IMR-90 (cell line): ENCODE results near the gene GPC6. TPM values are rescaled to one million over a fixed set of nuclear protein-coding genes. Genes with fewer than 3 reads are reported as not detected.

Experiments used
- ATAC-seq: fragments of 200-7000 bp; cut with Tn5 transposase; 2 replicates; pipeline ENCODE4 v1.9.1; 2020; ENCODE audit warnings: low read depth, mild to moderate bottlenecking, moderate library complexity
- BruUV-seq: library from RNA; stranded (reverse); fragments of 400-500 nt; replicated peaks from 2 replicates; lab custom pipeline; 2021; lab: Mats Ljungman, UMichigan
- CTCF ChIA-PET: fragments of 300-600 bp; formaldehyde crosslinking; extraction: SDS; loops from one replicate; lab custom pipeline; 2021; ENCODE audit warnings: antibody characterized with exemption; lab: Yijun Ruan, JAX
- POLR2A ChIA-PET: fragments of 300-600 bp; sonication (Branson Sonifier 250); formaldehyde crosslinking; loops from one replicate; lab custom pipeline; 2022; ENCODE audit warnings: antibody characterized with exemption; ENCODE audit not compliant: unreplicated experiment; lab: Charles Lee
- DNase-seq: peaks from one replicate; pipeline ENCODE4 v3.0.0; 2013
- H2AFZ ChIP-seq: replicated peaks from 2 replicates; pipeline ENCODE3; 2013; ENCODE audit warnings: low read length, mild to moderate bottlenecking; ENCODE audit not compliant: poor library complexity
- H2AK5ac ChIP-seq: 2 replicates; pipeline ENCODE4 v1.6.1; 2013; ENCODE audit warnings: low read depth, low read length, inconsistent platforms
- H2AK9ac ChIP-seq: replicated peaks from 2 replicates; pipeline ENCODE3; 2013; ENCODE audit warnings: mild to moderate bottlenecking, low read depth, low read length, moderate library complexity; ENCODE audit not compliant: poor library complexity
- H2BK120ac ChIP-seq: 2 replicates; pipeline ENCODE4 v1.6.1; 2013; ENCODE audit warnings: low read depth, low read length, inconsistent platforms
- H2BK15ac ChIP-seq: 3 replicates; pipeline ENCODE4 v1.6.1; 2013; ENCODE audit warnings: low read depth, low read length, inconsistent platforms
- H2BK20ac ChIP-seq: 2 replicates; pipeline ENCODE4 v1.6.1; 2013; ENCODE audit warnings: low read depth, mild to moderate bottlenecking, inconsistent platforms, low read length, moderate library complexity
- H2BK5ac ChIP-seq: 2 replicates; pipeline ENCODE4 v1.6.1; 2013; ENCODE audit warnings: mild to moderate bottlenecking, low read depth, low read length, inconsistent platforms; ENCODE audit not compliant: poor library complexity, severe bottlenecking
- H3K14ac ChIP-seq: replicated peaks from 2 replicates; pipeline ENCODE4 v1.6.1; 2013; ENCODE audit warnings: low read depth, low read length, inconsistent platforms
- H3K18ac ChIP-seq: 2 replicates; pipeline ENCODE4 v1.6.1; 2013; ENCODE audit warnings: low read depth, low read length, control low read depth
- H3K23ac ChIP-seq: 2 replicates; pipeline ENCODE4 v1.6.1; 2013; ENCODE audit warnings: low read depth, low read length, inconsistent platforms
- H3K27ac ChIP-seq: 2 replicates; pipeline ENCODE4 v1.5.1; 2013; ENCODE audit warnings: mild to moderate bottlenecking, control low read depth, low read length; ENCODE audit not compliant: insufficient read depth
- H3K27me3 ChIP-seq: 2 replicates; pipeline ENCODE4 v1.6.1; 2013; ENCODE audit warnings: low read length; ENCODE audit not compliant: control insufficient read depth, insufficient read depth
- H3K36me3 ChIP-seq: 2 replicates; pipeline ENCODE4 v1.6.1; 2013; ENCODE audit warnings: low read length, mixed read lengths; ENCODE audit not compliant: control insufficient read depth, insufficient read depth
- H3K4ac ChIP-seq: 2 replicates; pipeline ENCODE4 v1.6.1; 2013; ENCODE audit warnings: low read depth, low read length, inconsistent platforms
- H3K4me1 ChIP-seq: 2 replicates; pipeline ENCODE4 v1.6.1; 2013; ENCODE audit warnings: low read length, mixed read lengths; ENCODE audit not compliant: control insufficient read depth, insufficient read depth
- H3K4me2 ChIP-seq: 2 replicates; pipeline ENCODE4 v1.6.1; 2013; ENCODE audit warnings: low read depth, mild to moderate bottlenecking, control low read depth, low read length, moderate library complexity
- H3K4me3 ChIP-seq: 2 replicates; pipeline ENCODE4 v1.5.1; 2013; ENCODE audit warnings: low read depth, mild to moderate bottlenecking, control low read depth, low read length, moderate library complexity; ENCODE audit not compliant: insufficient read depth
- H3K56ac ChIP-seq: 2 replicates; pipeline ENCODE4 v1.6.1; 2013; ENCODE audit warnings: low read length, inconsistent platforms; ENCODE audit not compliant: insufficient read depth; ENCODE audit errors: extremely low read depth
- H3K79me1 ChIP-seq, 2 experiments: 2 replicates each; pipeline ENCODE4 v1.6.1; 2013; ENCODE audit warnings: low read length in 2 of 2, inconsistent platforms in 1 of 2, low read depth in 1 of 2
- H3K9ac ChIP-seq: 2 replicates; pipeline ENCODE4 v1.6.1; 2013; ENCODE audit warnings: low read depth, low read length, control low read depth
- H3K9me1 ChIP-seq: 2 replicates; pipeline ENCODE4 v1.6.1; 2013; ENCODE audit warnings: low read length, inconsistent platforms; ENCODE audit not compliant: insufficient read depth
- H3K9me3 ChIP-seq: 2 replicates; pipeline ENCODE4 v1.6.1; 2013; ENCODE audit warnings: low read length; ENCODE audit not compliant: control insufficient read depth, insufficient read depth
- H4K20me1 ChIP-seq: 2 replicates; pipeline ENCODE4 v1.6.1; 2013; ENCODE audit warnings: low read length, inconsistent platforms; ENCODE audit not compliant: insufficient read depth
- H4K5ac ChIP-seq: 2 replicates; pipeline ENCODE4 v1.6.1; 2013; ENCODE audit warnings: mild to moderate bottlenecking, low read depth, low read length, control low read depth
- H4K8ac ChIP-seq, 2 experiments: 2 replicates each; pipeline ENCODE4 v1.6.1; 2013; ENCODE audit warnings: low read depth in 2 of 2, low read length in 2 of 2, control low read depth in 1 of 2, inconsistent platforms in 1 of 2
- H4K91ac ChIP-seq: 2 replicates; pipeline ENCODE4 v1.6.1; 2013; ENCODE audit warnings: low read depth, low read length, inconsistent platforms; ENCODE audit not compliant: insufficient read depth
- CEBPB ChIP-seq: IDR thresholded peaks from 2 replicates; pipeline ENCODE4 v1.6.1; 2012; ENCODE audit warnings: low read depth, low read length, improper control_type of control experiment
- CHD1 ChIP-seq: IDR thresholded peaks from 2 replicates; pipeline ENCODE4 v1.6.1; 2012; ENCODE audit warnings: low read depth, low read length, improper control_type of control experiment
- MAFK ChIP-seq: IDR thresholded peaks from 2 replicates; pipeline ENCODE4 v1.6.1; 2012; ENCODE audit warnings: low read depth, low read length, improper control_type of control experiment
- SMC3 ChIP-seq: fragments of 150-350 bp; IDR thresholded peaks from 2 replicates; pipeline ENCODE4 v1.6.1; 2016; ENCODE audit warnings: low read depth, mild to moderate bottlenecking, antibody characterized with exemption, low read length, moderate library complexity
- dilution Hi-C: fragments of 300-500 bp; cut with HindIII; formaldehyde crosslinking; loops from one replicate; pipeline ENCODE4 v1.14.3; 2018; ENCODE audit warnings: low sequenced_read_pairs; ENCODE audit not compliant: unreplicated experiment
- in situ Hi-C: fragments of 300-500 bp; cut with MboI; formaldehyde crosslinking; loops from 3 replicates; pipeline ENCODE4 v1.14.3; 2019; ENCODE audit warnings: low sequenced_read_pairs, inconsistent platforms, mixed read lengths
- intact Hi-C: fragments of 100-400 bp; cut with micrococcal nuclease; formaldehyde crosslinking; loops from 2 replicates; pipeline ENCODE4 v1.10.0; 2022
- polyA plus RNA-seq, 3 experiments: library from polyadenylated mRNA; depleted of rRNA; stranded (reverse); fragments of >200 nt; gene quantifications; 2 replicates each; pipeline ENCODE4 v1.2.3, GENCODE V29; 2012; ENCODE audit warnings: low replicate concordance in 1 of 3
- total RNA-seq: library from RNA; depleted of rRNA; stranded (reverse); fragments of >200 nt; gene quantifications from 2 replicates; pipeline ENCODE4 v1.2.3, GENCODE V29; 2012

The GPC6 gene
- total and polyA plus RNA-seq, 2 of the 4 experiments (the other 2 are of a cell fraction) = 14.9 to 39.4 TPM

GRCh38 chr13:93686399-93686798 is 459.8 kb downstream of the GPC6 start:
- H3K18ac ChIP-seq = no peak overlapping the region
- H3K4me1 ChIP-seq = no peaks in the 10 kb centered on the region
- ChIA-PET POLR2A (no interaction called here), CTCF (no interaction called here)
- no peak for TF ChIP-seq CEBPB
- TF ChIP-seq CHD1 = no peak
- no peak for TF ChIP-seq SMC3
- TF ChIP-seq MAFK = no peak
- no peak overlapping the region for H2AK9ac ChIP-seq
- no peaks in the 10 kb centered on the region for H3K9me3 ChIP-seq
- 0 out of 2 replicates have a peak overlapping the region, but pooled peaks have one; percentile 5 for H3K23ac ChIP-seq
- H3K4me2 ChIP-seq = no peak overlapping the region
- no peak overlapping the region; the same call in 1 of the 2 replicates for H3K14ac ChIP-seq
- DNase-seq (no peak), ATAC-seq (no peak)
- no peak overlapping the region for H3K4ac ChIP-seq
- H4K8ac ChIP-seq = no peak overlapping the region
- H2BK15ac ChIP-seq = no peak overlapping the region
- 0 out of 2 replicates have a peak, but pooled peaks cover 5% of the 10 kb centered on the region for H3K9me1 ChIP-seq
- no peak overlapping the region for H3K56ac ChIP-seq
- H3K36me3 ChIP-seq = no peaks in the 10 kb centered on the region
- no peak overlapping the region for H2AK5ac ChIP-seq
- H4K20me1 ChIP-seq = no peaks in the 10 kb centered on the region
- intact Hi-C loops (loop anchor here (10.0 kb wide), 1 partner anchor 678 kb away; no protein-coding TSS in a partner anchor), in situ Hi-C loops (no loop called here), dilution Hi-C loops (no loop called here)
- H3K27ac ChIP-seq = no peak overlapping the region
- no peak overlapping the region for H2BK5ac ChIP-seq
- no TSS peak for BruUV-seq
- no peak overlapping the region for H4K5ac ChIP-seq
- no peak overlapping the region for H3K9ac ChIP-seq
- H2BK120ac ChIP-seq = no peak overlapping the region
- no peaks in the 10 kb centered on the region for H3K27me3 ChIP-seq
- no peak overlapping the region for H2BK20ac ChIP-seq
- H3K79me1 ChIP-seq = no peaks in the 10 kb centered on the region
- H3K4me3 ChIP-seq = no peak overlapping the region
- H4K91ac ChIP-seq = no peak overlapping the region
- H2AFZ ChIP-seq = no peak overlapping the region
